ENCODE results near the gene ADAM15.

GRCh38 chr1:155023627-155024026 lies 27.5 kb upstream of the ADAM15 start:
- TF ChIP-seq CTCF (IDR thresholded peaks at IDR 0.05), result no peak
- TF ChIP-seq POLR2A (IDR thresholded peaks at IDR 0.05; ENCODE audit: low read depth), result no peak

All from esophagus muscularis mucosa (tissue), 3 donors.